GM12891 (cell line): ENCODE measurements around the gene TBL3.
"Not testable (repeated sequence)": the region's sequence is repeated elsewhere in the genome, so short reads cannot be mapped to it uniquely, and the experiment has no call there.

Experiments used
- PAX5 ChIP-seq: IDR thresholded peaks from 2 replicates; pipeline ENCODE4 v1.6.1; 2011; ENCODE audit warnings: low read length, moderate library complexity, mild to moderate bottlenecking; ENCODE audit not compliant: insufficient read depth, severe bottlenecking
- POLR2A ChIP-seq: IDR thresholded peaks from 2 replicates; pipeline ENCODE4 v1.6.1; 2011; ENCODE audit warnings: low read depth, low read length, control low read depth
- POLR2AphosphoS5 ChIP-seq: IDR thresholded peaks from 2 replicates; pipeline ENCODE4 v1.6.1; 2011; ENCODE audit warnings: low read depth, low read length, control low read depth
- SPI1 ChIP-seq: IDR thresholded peaks from 2 replicates; pipeline ENCODE4 v1.6.1; 2011; ENCODE audit warnings: low read depth, low read length, control low read depth
- TAF1 ChIP-seq: IDR thresholded peaks from 2 replicates; pipeline ENCODE4 v1.6.1; 2011; ENCODE audit warnings: low read depth, low read length, control low read depth

DNA sequence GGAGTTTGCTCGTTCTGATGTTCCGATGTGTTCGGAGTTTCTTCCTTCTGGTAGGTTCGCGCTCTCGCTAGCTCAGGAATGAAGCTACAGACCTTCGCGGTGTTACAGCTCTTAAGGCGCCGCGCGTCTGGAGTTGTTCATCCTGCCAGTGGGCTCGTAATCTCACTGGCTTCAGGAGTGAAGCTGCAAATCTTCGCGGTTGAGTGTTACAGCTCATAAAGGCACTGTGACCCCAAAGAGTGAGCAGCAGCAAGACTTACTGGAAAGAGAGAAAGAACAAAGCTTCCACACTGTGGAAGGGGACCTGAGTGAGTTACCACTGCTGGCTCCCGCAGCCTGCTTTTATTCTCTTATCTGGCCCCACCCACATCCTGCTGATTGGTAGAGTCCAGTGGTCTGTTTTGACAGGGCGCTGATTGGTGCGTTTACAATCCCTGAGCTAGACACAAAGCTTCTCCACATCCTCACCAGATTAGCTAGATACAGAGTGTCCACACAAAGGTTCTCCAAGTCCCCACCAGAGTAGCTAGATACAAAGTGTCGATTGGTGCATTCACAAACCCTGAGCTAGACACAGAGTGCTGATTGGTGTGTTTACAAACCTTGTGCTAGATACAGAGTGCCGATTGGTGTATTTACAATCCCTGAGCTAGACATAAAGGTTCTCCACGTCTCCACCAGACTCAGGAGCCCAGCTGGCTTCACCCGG lies 14.3 kb upstream of the TBL3 start:
- not testable (repeated sequence) for TF ChIP-seq TAF1, POLR2AphosphoS5, POLR2A, SPI1, PAX5
